Omental fat pad (tissue), 4 donors: Measurements from ENCODE around the gene RGS7BP. TPM values are rescaled to one million over a fixed set of nuclear protein-coding genes. Genes with fewer than 3 reads are reported as not detected.

Experiments used
- ATAC-seq: fragments of 150-250 bp; one replicate; pipeline ENCODE4 v1.9.1; 2016; ENCODE audit warnings: mild to moderate bottlenecking, moderate library complexity; ENCODE audit not compliant: low FRiP score
- DNase-seq: peaks from one replicate; pipeline ENCODE4 v3.0.0-alpha.2; 2019; ENCODE audit warnings: low spot score
- total RNA-seq, 4 donors: library from RNA; depleted of rRNA; stranded (reverse); fragments of >200 nt; gene quantifications; one replicate each; pipeline ENCODE4 v1.1.0, GENCODE V29; 2016
- TF ChIP-seq, protein P1 (sequence below), 3 donors: fragments of 450-650 bp; IDR thresholded peaks; one replicate each; pipeline ENCODE4 v1.5.1; 2016 to 2017; ENCODE audit warnings: antibody characterized with exemption in 3 of 3, mild to moderate bottlenecking in 3 of 3, moderate library complexity in 2 of 3

The RGS7BP gene
- 1 to 10 TPM in 2 of 4 donors, under 1 TPM in 2; 0.65 to 4.6 (median 1.1) TPM for total RNA-seq

DNA sequence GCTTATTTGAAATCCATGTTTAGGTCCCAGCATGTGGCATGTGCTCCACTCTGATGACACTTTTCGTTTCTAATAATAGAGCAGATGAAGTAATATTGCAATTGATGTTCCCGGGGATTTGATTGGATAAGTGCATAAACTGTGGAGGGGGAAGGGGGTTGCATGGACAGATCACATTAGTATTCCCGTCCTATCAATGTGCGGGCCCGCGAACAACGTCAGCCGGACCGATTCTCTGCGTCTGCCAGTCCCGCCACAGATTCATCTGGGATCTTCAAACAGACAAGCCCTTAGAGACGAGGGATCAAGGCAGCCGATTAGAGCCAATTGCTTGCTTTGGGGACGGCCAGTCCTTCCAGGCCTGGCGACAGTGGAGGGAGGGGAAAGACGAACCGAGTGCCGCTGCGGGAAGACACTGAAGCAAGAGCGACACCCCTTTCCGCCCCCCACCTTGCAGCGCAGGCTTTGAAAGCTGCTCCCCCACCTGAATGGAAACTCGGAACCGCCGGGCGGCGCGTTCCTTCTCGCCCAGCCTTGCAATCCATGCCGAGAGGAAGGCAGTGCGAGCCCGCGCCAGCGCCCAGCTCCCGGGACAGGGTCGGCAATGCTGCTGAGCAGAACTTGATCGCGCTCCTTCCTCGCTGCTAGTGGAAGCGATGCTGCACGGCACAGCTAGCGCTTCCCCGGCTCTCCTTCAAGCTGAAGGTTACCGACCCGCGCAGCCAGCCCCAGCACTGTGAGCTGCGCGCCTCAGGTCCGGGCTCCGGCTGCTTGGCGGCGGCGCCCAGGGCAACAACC lies at the start of gene RGS7BP:
Gene RGS7BP, plus strand, starts transcription at position 247 of the 798 bp plus-strand sequence. CDS start 610 bp downstream, outside the sequence.
- ATAC-seq (peak; percentile 68), DNase-seq (no peak)
- TF ChIP-seq, protein P1, sequence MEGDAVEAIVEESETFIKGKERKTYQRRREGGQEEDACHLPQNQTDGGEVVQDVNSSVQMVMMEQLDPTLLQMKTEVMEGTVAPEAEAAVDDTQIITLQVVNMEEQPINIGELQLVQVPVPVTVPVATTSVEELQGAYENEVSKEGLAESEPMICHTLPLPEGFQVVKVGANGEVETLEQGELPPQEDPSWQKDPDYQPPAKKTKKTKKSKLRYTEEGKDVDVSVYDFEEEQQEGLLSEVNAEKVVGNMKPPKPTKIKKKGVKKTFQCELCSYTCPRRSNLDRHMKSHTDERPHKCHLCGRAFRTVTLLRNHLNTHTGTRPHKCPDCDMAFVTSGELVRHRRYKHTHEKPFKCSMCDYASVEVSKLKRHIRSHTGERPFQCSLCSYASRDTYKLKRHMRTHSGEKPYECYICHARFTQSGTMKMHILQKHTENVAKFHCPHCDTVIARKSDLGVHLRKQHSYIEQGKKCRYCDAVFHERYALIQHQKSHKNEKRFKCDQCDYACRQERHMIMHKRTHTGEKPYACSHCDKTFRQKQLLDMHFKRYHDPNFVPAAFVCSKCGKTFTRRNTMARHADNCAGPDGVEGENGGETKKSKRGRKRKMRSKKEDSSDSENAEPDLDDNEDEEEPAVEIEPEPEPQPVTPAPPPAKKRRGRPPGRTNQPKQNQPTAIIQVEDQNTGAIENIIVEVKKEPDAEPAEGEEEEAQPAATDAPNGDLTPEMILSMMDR (IDR thresholded peaks at IDR 0.05): no peak

DNA sequence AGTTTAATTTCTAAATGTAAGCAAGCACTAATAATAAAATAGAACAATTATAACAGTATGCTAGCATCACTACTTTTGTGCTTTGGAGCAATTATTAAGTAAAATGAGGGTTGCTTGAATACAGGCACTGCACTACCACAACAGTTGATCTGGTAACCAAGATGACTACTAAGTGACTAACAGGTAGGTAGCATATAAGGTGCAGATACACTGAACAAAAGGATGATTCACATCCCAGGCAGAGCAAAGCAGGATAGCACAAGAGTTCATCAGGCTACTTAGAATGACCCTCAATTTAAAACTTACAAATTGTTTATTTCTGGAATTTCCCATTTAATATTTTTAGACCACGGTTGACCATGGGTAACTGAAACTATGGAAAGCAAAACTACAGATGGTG lies 48.0 kb upstream of the RGS7BP start:
- TF ChIP-seq, protein P1 (IDR thresholded peaks at IDR 0.05): no peak
- DNase-seq: no peak

DNA sequence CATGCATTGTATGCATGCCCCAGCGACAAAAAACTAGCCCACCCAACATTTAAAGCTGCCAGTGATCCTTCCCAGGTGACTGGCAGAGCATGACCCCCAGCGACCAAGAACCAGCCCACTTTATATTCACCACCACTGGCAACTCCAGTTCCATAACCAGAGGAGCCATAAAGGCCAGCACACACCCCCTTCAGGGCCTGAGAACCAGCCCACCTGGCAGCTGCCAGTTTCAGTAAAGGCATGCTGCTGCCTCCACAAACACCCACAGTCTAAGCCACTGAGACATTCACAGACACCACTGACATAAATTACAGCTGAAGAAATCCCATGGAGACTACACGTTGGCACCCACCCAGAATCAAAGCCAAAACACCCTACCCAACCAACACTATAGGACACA lies 46.9 kb upstream of the RGS7BP start:
- TF ChIP-seq, protein P1 (IDR thresholded peaks at IDR 0.05): no peak
- ATAC-seq: no peak

More for the DNA sequence above, 48.0 kb upstream of the RGS7BP start:
- no peak for ATAC-seq

DNA sequence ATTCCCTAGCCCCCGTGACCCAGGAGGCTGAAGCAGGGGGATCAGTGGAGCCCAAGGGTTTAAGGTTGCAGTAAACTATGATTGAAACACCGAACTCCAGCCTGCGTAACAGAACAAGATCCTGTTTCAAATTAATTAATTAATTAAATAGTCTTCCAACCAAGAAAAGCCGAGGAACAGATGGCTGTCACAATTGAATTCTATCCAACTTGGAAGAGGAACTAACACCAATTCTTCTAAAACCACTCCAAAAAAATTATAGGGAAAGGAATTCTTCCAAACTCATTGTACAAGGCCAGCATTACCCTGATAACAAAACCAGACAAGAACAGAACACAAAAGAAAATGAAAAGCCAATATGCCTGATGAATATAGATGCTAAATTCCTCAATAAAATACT lies 43.4 kb upstream of the RGS7BP start:
- TF ChIP-seq, protein P1 (IDR thresholded peaks at IDR 0.05): no peak
- DNase-seq (no peak), ATAC-seq (no peak)

More for the DNA sequence above, 46.9 kb upstream of the RGS7BP start:
- DNase-seq: no peak

DNA sequence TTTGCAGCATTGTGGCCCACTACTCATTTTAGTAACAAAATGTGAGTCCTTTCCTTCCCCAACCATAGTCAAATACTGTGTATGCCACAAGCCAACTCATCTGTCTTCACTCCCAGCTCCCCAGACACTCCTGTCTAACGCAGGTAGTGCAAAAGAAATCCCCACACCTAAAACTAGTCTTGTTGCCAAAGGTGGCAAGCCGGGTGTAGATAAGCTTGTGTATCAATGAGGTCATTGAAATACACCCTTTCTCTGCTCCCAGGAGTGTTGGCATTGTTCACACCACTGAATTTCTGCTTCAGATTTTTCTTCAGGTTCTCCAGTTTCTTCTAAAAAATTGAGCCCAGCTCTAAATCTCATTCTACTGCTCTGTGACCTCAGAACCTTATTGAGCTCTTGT lies 19.7 kb upstream of the RGS7BP start:
- ATAC-seq (no peak), DNase-seq (no peak)
- TF ChIP-seq, protein P1 (IDR thresholded peaks at IDR 0.05): no peak

DNA sequence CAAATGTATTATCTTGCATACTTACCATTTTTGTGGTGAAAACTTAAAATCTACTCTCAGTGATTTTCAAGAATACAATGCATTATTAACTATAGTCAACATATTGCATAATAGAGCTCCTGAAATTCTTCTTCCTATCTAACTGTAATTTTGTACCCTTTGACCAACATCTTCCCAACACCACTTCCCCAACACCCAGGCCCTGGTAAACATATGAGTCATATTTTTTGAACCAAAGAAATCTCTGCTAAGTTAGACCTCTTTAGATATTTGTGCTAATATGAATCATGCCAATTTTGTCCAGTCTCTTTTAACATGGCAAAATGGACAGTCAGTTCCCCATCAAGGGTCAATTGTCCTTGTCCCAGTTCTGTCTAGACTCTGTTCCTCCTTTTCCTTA lies 18.5 kb upstream of the RGS7BP start:
- no peak for ATAC-seq
- TF ChIP-seq, protein P1 (IDR thresholded peaks at IDR 0.05): no peak
- DNase-seq: no peak

DNA sequence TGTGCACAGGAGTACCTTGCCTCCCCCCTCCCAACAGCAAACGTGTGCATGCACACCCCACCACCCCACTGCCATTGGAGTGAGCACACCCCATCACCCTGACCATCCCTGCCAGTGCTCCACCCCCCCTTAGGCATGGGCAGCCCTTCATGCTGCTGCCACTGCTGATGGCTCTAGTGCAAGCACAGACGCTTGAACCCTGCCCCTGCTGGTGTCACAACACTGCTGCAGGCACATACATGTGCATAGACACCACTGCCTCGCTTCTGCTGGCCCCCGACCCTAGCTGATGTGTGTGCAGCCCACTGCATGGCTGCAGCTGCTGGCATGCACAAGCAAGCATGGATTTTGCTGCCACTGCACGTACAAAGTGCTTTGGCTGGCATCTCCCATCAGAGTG lies 16.0 kb upstream of the RGS7BP start:
- DNase-seq: no peak

More for the DNA sequence above, 16.0 kb upstream of the RGS7BP start:
- TF ChIP-seq, protein P1 (IDR thresholded peaks at IDR 0.05): no peak
- ATAC-seq: no peak
